Caco-2 (cell line): ENCODE data around the gene LCE3B. TPM values are rescaled to one million over a fixed set of nuclear protein-coding genes. Genes with fewer than 3 reads are reported as not detected.

ENCODE experiments used
- BruUV-seq: library from RNA; stranded (reverse); fragments of 400-500 nt; replicated peaks from 2 replicates; lab custom pipeline; 2021; lab: Mats Ljungman, UMichigan
- CTCF ChIA-PET: fragments of 300-600 bp; sonication (Branson Sonifier 250); formaldehyde crosslinking; loops from one replicate; lab custom pipeline; 2022; ENCODE audit warnings: antibody characterized with exemption; lab: Charles Lee
- POLR2A ChIA-PET: fragments of 300-600 bp; sonication (Branson Sonifier 250); formaldehyde crosslinking; loops from one replicate; lab custom pipeline; 2022; ENCODE audit warnings: antibody characterized with exemption; lab: Charles Lee
- DNase-seq, 2 experiments: peaks; one replicate each; pipeline versions ENCODE4 v3.0.0 to v3.0.0-alpha.2; 2020 to 2022
- H3K27me3 ChIP-seq: replicated peaks from 2 replicates; pipeline ENCODE4 v1.6.0; 2011; ENCODE audit warnings: low read length; ENCODE audit not compliant: control insufficient read depth, insufficient read depth
- H3K36me3 ChIP-seq: 2 replicates; pipeline ENCODE4 v1.5.1; 2011; ENCODE audit warnings: low read length; ENCODE audit not compliant: control insufficient read depth, insufficient read depth
- H3K4me1 ChIP-seq: fragments of 250-450 bp; sonication (Bioruptor Pico); 2 replicates; pipeline ENCODE4 v1.5.1; 2020; ENCODE audit warnings: mild to moderate bottlenecking
- H3K4me3 ChIP-seq: 2 replicates; pipeline ENCODE4 v1.5.1; 2011; ENCODE audit warnings: low read depth, mild to moderate bottlenecking, control low read depth, low read length
- H3K9me3 ChIP-seq: fragments of 250-450 bp; sonication (Bioruptor Pico); 2 replicates; pipeline ENCODE4 v1.5.1; 2020; ENCODE audit warnings: mild to moderate bottlenecking, moderate library complexity
- H3K27ac Mint-ChIP-seq: one replicate; pipeline ENCODE4 v1.8.0; 2022; ENCODE audit warnings: mixed read lengths; ENCODE audit not compliant: unreplicated experiment
- H3K27me3 Mint-ChIP-seq: one replicate; pipeline ENCODE4 v1.8.0; 2022; ENCODE audit warnings: mixed read lengths; ENCODE audit not compliant: insufficient read depth, unreplicated experiment
- H3K36me3 Mint-ChIP-seq: one replicate; pipeline ENCODE4 v1.8.0; 2022; ENCODE audit warnings: mild to moderate bottlenecking, mixed read lengths; ENCODE audit not compliant: insufficient read depth, unreplicated experiment
- H3K4me1 Mint-ChIP-seq: one replicate; pipeline ENCODE4 v1.8.0; 2022; ENCODE audit warnings: low read depth, mixed read lengths; ENCODE audit not compliant: unreplicated experiment
- H3K4me3 Mint-ChIP-seq: one replicate; pipeline ENCODE4 v1.8.0; 2022; ENCODE audit warnings: mild to moderate bottlenecking, moderate library complexity, mixed read lengths; ENCODE audit not compliant: unreplicated experiment
- H3K9me3 Mint-ChIP-seq: one replicate; pipeline ENCODE4 v1.8.0; 2022; ENCODE audit warnings: mixed read lengths; ENCODE audit not compliant: unreplicated experiment
- intact Hi-C: fragments of 100-400 bp; cut with micrococcal nuclease; formaldehyde crosslinking; loops from one replicate; pipeline ENCODE4 v1.10.0; 2022; ENCODE audit not compliant: unreplicated experiment
- total RNA-seq: library from RNA; stranded (reverse); gene quantifications from 2 replicates; pipeline ENCODE4 v1.2.3, GENCODE V29; 2022
- TF ChIP-seq, protein P1 (sequence below), 2 experiments: fragments of 200-600 bp in 1 of 2; IDR thresholded peaks; 1 replicate in 1 of 2; 2 replicates in 1 of 2; pipeline versions ENCODE4 v1.5.1 to v1.8.0; 2011 to 2022; ENCODE audit warnings: antibody characterized with exemption in 1 of 2, control low read depth in 1 of 2, inconsistent platforms in 1 of 2, low read depth in 1 of 2, low read length in 1 of 2, mild to moderate bottlenecking in 1 of 2, moderate library complexity in 1 of 2; ENCODE audit not compliant: insufficient read depth in 1 of 2, severe bottlenecking in 1 of 2, unreplicated experiment in 1 of 2

LCE3B gene
- total RNA-seq, 1 experiment from 2014 or later = not detected

- intact Hi-C loops = no loop called here
- Histone ChIP-seq H3K4me1 (no peaks in the 10 kb centered on the region), H3K4me3 (no peak overlapping the region), H3K36me3 (no peaks in the 10 kb centered on the region), H3K27me3 (no peaks in the 10 kb centered on the region), H3K9me3 (no peaks in the 10 kb centered on the region)
- ChIA-PET CTCF (no interaction called here), POLR2A (no interaction called here)
- no peaks in the 10 kb centered on the region for H3K36me3 Mint-ChIP-seq
- no peaks in the 10 kb centered on the region for H3K9me3 Mint-ChIP-seq
- TF ChIP-seq, protein P1, sequence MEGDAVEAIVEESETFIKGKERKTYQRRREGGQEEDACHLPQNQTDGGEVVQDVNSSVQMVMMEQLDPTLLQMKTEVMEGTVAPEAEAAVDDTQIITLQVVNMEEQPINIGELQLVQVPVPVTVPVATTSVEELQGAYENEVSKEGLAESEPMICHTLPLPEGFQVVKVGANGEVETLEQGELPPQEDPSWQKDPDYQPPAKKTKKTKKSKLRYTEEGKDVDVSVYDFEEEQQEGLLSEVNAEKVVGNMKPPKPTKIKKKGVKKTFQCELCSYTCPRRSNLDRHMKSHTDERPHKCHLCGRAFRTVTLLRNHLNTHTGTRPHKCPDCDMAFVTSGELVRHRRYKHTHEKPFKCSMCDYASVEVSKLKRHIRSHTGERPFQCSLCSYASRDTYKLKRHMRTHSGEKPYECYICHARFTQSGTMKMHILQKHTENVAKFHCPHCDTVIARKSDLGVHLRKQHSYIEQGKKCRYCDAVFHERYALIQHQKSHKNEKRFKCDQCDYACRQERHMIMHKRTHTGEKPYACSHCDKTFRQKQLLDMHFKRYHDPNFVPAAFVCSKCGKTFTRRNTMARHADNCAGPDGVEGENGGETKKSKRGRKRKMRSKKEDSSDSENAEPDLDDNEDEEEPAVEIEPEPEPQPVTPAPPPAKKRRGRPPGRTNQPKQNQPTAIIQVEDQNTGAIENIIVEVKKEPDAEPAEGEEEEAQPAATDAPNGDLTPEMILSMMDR (IDR thresholded peaks at IDR 0.05; ENCODE audit: insufficient read depth in 1 of 2, low read depth in 1 of 2, low read length in 1 of 2, severe bottlenecking in 1 of 2, unreplicated experiment in 1 of 2) = no peak
- no TSS peak for BruUV-seq
- H3K27ac Mint-ChIP-seq = no peak overlapping the region
- H3K4me1 Mint-ChIP-seq = no peaks in the 10 kb centered on the region
- DNase-seq = no peak
- H3K4me3 Mint-ChIP-seq = no peak overlapping the region
- H3K27me3 Mint-ChIP-seq = peaks cover 8% of the 10 kb centered on the region
Measured at GRCh38 chr1:152582647-152583046, 31.0 kb upstream of the LCE3B start.

DNA sequence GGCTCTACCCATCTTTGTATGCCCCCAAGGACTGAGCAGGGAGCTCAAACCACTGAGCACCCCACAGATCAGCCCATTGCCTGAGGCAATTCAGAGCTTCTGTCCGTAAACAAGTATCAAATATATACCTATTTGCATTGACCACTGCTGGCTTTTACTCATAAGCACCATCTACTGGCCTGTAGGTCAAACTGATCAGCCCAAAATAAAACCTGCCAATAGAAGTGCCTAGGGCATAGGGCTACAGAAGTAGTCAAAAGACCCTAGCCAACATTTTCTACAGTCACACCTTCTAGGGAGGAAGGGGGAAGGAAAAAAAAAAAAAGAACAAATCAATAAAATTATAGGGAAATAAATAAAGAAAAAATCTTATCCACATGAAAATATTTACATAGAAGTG, 28.0 kb upstream of the LCE3B start:
- Mint-ChIP-seq H3K4me1 (no peaks in the 10 kb centered on the region), H3K27me3 (peaks cover 1% of the 10 kb centered on the region), H3K9me3 (no peaks in the 10 kb centered on the region), H3K27ac (no peak overlapping the region), H3K36me3 (no peaks in the 10 kb centered on the region), H3K4me3 (no peak overlapping the region)
- DNase-seq = no peak
- H3K4me1 ChIP-seq = no peaks in the 10 kb centered on the region
- intact Hi-C loops = no loop called here
- no peaks in the 10 kb centered on the region for H3K9me3 ChIP-seq
- no peaks in the 10 kb centered on the region for H3K27me3 ChIP-seq
- TF ChIP-seq, protein P1 (IDR thresholded peaks at IDR 0.05; ENCODE audit: insufficient read depth in 1 of 2, low read depth in 1 of 2, low read length in 1 of 2, severe bottlenecking in 1 of 2, unreplicated experiment in 1 of 2) = no peak
- no TSS peak for BruUV-seq
- no peak overlapping the region for H3K4me3 ChIP-seq
- ChIA-PET POLR2A (no interaction called here), CTCF (interaction anchor here (0.6 kb wide), 1 partner anchor 171 kb away, joined by 5 read pairs; the partner anchor contains the start of gene CRNN)
- no peaks in the 10 kb centered on the region for H3K36me3 ChIP-seq

DNA sequence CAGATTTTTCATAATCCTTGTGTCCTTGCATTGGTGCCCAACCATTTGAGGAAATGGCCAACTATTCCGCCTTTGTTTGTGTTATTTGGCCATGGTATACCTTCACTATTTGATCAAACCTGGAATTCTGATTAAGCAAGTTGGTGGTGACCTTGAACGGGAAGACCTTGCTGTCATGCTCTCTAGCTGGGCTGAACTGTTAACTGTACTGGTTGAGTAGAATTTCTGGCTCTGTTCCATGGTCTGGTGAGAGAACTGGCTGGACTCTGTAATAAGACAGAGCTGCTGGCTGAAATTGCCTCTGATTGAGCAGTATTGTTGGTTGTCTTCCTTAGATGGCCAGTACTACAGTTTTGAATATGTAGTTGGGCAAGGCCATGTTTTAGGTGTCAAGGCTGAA, 16.6 kb upstream of the LCE3B start:
- intact Hi-C loops = no loop called here
- ChIA-PET CTCF (no interaction called here), POLR2A (no interaction called here)
- Mint-ChIP-seq H3K4me1 (no peaks in the 10 kb centered on the region), H3K27ac (no peak overlapping the region), H3K4me3 (no peak overlapping the region), H3K9me3 (no peaks in the 10 kb centered on the region), H3K27me3 (peaks cover 3% of the 10 kb centered on the region), H3K36me3 (no peaks in the 10 kb centered on the region)
- Histone ChIP-seq H3K36me3 (no peaks in the 10 kb centered on the region), H3K4me1 (no peaks in the 10 kb centered on the region), H3K9me3 (no peaks in the 10 kb centered on the region), H3K27me3 (no peaks in the 10 kb centered on the region), H3K4me3 (no peak overlapping the region)
- TF ChIP-seq, protein P1 (IDR thresholded peaks at IDR 0.05; ENCODE audit: insufficient read depth in 1 of 2, low read depth in 1 of 2, low read length in 1 of 2, severe bottlenecking in 1 of 2, unreplicated experiment in 1 of 2) = no peak
- DNase-seq = no peak
- no TSS peak for BruUV-seq
